Psoas muscle (tissue), 8 donors: ENCODE measurements around the gene MFSD2A. TPM values are rescaled to one million over a fixed set of nuclear protein-coding genes. Genes with fewer than 3 reads are reported as not detected.

ENCODE experiments used
- ATAC-seq, 4 donors: fragments of 200-7000 bp; cut with Tn5 transposase; one replicate each; pipeline ENCODE4 v1.9.1; 2020; ENCODE audit warnings: moderate library complexity in 3 of 4, mild to moderate bottlenecking in 2 of 4
- DNase-seq, 2 donors: peaks; one replicate each; pipeline ENCODE4 v3.0.0-alpha.2; 2020
- H3K27ac ChIP-seq: fragments of 200-600 bp; one replicate; pipeline ENCODE4 v1.8.0; 2022
- H3K27me3 ChIP-seq, 3 donors: fragments of 200-600 bp in 1 of 3; one replicate each; pipeline versions ENCODE4 v1.6.1 to v1.8.0; 2013 to 2022; ENCODE audit warnings: low read length in 2 of 3, mild to moderate bottlenecking in 2 of 3, moderate library complexity in 1 of 3; ENCODE audit not compliant: insufficient read depth in 3 of 3
- H3K36me3 ChIP-seq, 2 donors: fragments of 200-600 bp in 1 of 2; one replicate each; pipeline versions ENCODE4 v1.6.1 to v1.8.0; 2013 to 2022; ENCODE audit warnings: low read depth in 1 of 2, mild to moderate bottlenecking in 1 of 2, moderate library complexity in 1 of 2; ENCODE audit not compliant: insufficient read depth in 1 of 2
- H3K4me1 ChIP-seq: fragments of 200-600 bp; one replicate; pipeline ENCODE4 v1.8.0; 2022
- H3K4me3 ChIP-seq: fragments of 200-600 bp; one replicate; pipeline ENCODE4 v1.8.0; 2022; ENCODE audit warnings: mild to moderate bottlenecking
- H3K9me3 ChIP-seq: fragments of 200-600 bp; one replicate; pipeline ENCODE4 v1.8.0; 2022
- CTCF ChIP-seq: fragments of 200-600 bp; IDR thresholded peaks from one replicate; pipeline ENCODE4 v1.8.0; 2022; ENCODE audit warnings: antibody characterized with exemption
- WGBS, 3 donors: extraction: QIAGEN DNeasy Blood & Tissue Kit; methylation state at CpG; one replicate each; pipeline versions ENCODE4 v1.1.6 to v1.1.7; 2013; 5-methylcytosine and 5-hydroxymethylcytosine counted together
- intact Hi-C, 2 donors: fragments of 100-400 bp; cut with DNase I; formaldehyde crosslinking; loops; one replicate each; pipeline versions ENCODE4 v1.11.0 to v1.14.2; 2022
- polyA plus RNA-seq, 3 donors: library from polyadenylated mRNA; stranded (reverse); fragments of 200-250 nt; gene quantifications; one replicate each; pipeline ENCODE4 v1.2.3, GENCODE V29; 2013
- total RNA-seq, 4 donors: library from RNA; stranded (reverse); fragmentation: NEBNext Ultra II Directional in 2 of 4; extraction: Animal tissue kit (Norgen Biotek cat#: 25700) in 2 of 4; gene quantifications; one replicate each; pipeline versions ENCODE4 v1.2.1 to v1.2.4, GENCODE V29; 2021 to 2023
- donor health status: healthy with polysubstance abuse.
- donor health status: DM: no; HTN: no; CAD: no; lungs with moderate emphysema.
- donor health status: Bipolar disorder and iron deficiency.
- donor health status: healthy.
- donor health status: DM: yes; HTN: yes; CAD: no.
- donor health status: DM: no; HTN: no; CAD: no.
- donor health status: DM: no; HTN: no; CAD: no.
- donor health status: DM: yes; HTN: yes; CAD: no.

Gene MFSD2A
- total and polyA plus RNA-seq, 7 donors, result 0.12 to 2.1 (median 0.50) TPM

GRCh38 chr1:39952359-39953110, 2.4 kb upstream of the MFSD2A start:
- ATAC-seq (peak; percentile 27 to 65 (median 46)), DNase-seq (no peak)
- TF ChIP-seq CTCF, result no peak

GRCh38 chr1:39954324-39954869, 548 bp upstream of the MFSD2A start:
- Histone ChIP-seq H3K4me1 (peaks cover 21% of the 10 kb centered on the region), H3K4me3 (peak overlapping the region; percentile 65), H3K27ac (peak overlapping the region; percentile 53), H3K9me3 (no peaks in the 10 kb centered on the region), H3K27me3 (no peaks in the 10 kb centered on the region), H3K36me3 (no peaks in the 10 kb centered on the region)
- TF ChIP-seq CTCF, result no peak
- DNase-seq (peak; percentile 57 to 70), ATAC-seq (peak in 1 of 4 donors; percentile 20)
- intact Hi-C loops, result no loop called here
- 37 to 48% (median 44%) methylated on average over 17 of the region's 17 CpGs for WGBS, 3 donors

More at GRCh38 chr1:39952359-39953110, 2.4 kb upstream of the MFSD2A start:
- Histone ChIP-seq H3K9me3 (no peaks in the 10 kb centered on the region), H3K27ac (peak overlapping the region; percentile 60), H3K27me3 (no peaks in the 10 kb centered on the region), H3K4me3 (no peak overlapping the region), H3K36me3 (no peaks in the 10 kb centered on the region), H3K4me1 (peaks cover 21% of the 10 kb centered on the region)
- 45 to 53% (median 51%) methylated on average over 8 of the region's 8 CpGs for WGBS, 3 donors
- intact Hi-C loops, result no loop called here

DNA sequence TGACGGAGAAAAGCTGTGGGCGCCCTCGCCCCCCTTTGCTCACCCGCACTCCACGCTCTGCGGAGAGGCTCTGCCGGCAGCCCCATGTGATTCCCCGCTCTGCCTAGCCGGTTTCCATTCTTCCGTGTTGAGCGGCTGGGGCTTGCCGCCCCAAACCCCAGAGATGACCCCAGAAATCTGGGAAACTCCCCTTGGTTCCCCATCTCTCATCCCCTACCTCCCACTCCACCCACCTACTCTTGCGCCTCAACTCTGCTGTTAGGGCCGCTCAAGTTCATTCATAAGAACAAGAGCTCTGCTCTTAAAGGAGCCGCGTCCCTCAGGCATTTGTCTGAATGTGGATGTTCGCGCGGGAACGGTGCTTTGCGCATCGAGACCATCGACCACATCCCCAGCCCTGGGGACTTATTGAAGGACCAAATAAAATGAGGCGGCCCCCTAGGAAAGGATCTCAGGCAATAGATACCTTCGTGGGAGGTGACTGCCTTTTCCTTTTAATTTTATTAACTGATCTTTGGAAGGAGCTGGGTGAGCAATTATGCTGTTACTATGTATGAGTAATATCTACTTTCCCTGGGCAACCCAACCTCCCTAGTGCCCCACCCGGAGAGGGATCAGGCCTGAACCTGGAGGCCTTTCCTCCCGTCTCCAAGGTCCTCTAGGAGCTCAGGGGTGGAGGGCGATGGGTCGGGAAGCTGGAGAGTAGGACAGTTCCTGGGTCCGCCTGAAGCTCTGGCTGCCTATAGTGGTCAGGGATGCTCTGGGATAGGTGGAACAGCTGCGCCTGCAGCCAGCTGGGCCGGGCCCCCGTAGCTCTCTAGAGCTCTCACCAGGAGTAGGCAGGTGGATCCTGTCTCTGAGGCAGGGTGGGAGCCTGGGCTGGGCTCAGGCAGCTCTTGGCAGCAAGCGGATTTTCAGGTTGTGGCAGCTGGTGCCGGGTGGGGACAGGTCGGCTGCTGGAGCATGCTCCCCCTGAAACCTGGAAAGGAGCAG, 898 bp downstream of the MFSD2A start:
- Histone ChIP-seq H3K9me3 (no peaks in the 10 kb centered on the region), H3K4me1 (peaks cover 21% of the 10 kb centered on the region), H3K36me3 (no peaks in the 10 kb centered on the region), H3K27ac (no peak overlapping the region), H3K27me3 (no peaks in the 10 kb centered on the region), H3K4me3 (peak overlapping the region; percentile 65)
- ATAC-seq, result peak in 1 of 4 donors; percentile 41
- DNase-seq, result no peak
- TF ChIP-seq CTCF, result no peak
- 10 to 15% (median 10%) methylated on average over 33 to 36 of the region's 36 CpGs for WGBS, 3 donors
- intact Hi-C loops, result no loop called here

- intact Hi-C loops, result no loop called here
- peaks cover 21% of the 10 kb centered on the region for H3K4me1 ChIP-seq
- H3K27me3 ChIP-seq, result no peaks in the 10 kb centered on the region
- 29 to 42% (median 32%) methylated on average over 3 of the region's 3 CpGs for WGBS, 3 donors
- H3K9me3 ChIP-seq, result no peaks in the 10 kb centered on the region
- no peaks in the 10 kb centered on the region for H3K36me3 ChIP-seq
- H3K4me3 ChIP-seq, result no peak overlapping the region
- H3K27ac ChIP-seq, result no peak overlapping the region
- no peak for TF ChIP-seq CTCF
- ATAC-seq (no peak), DNase-seq (no peak)
These were observed 2.5 kb downstream of the MFSD2A start for GRCh38 chr1:39957299-39958015.
